Caco-2 (cell line): ENCODE measurements around the gene AQR. TPM values are rescaled to one million over a fixed set of nuclear protein-coding genes. Genes with fewer than 3 reads are reported as not detected.

Experiments used
- BruUV-seq: library from RNA; stranded (reverse); fragments of 400-500 nt; replicated peaks from 2 replicates; lab custom pipeline; 2021; lab: Mats Ljungman, UMichigan
- CTCF ChIA-PET: fragments of 300-600 bp; sonication (Branson Sonifier 250); formaldehyde crosslinking; loops from one replicate; lab custom pipeline; 2022; ENCODE audit warnings: antibody characterized with exemption; lab: Charles Lee
- POLR2A ChIA-PET: fragments of 300-600 bp; sonication (Branson Sonifier 250); formaldehyde crosslinking; loops from one replicate; lab custom pipeline; 2022; ENCODE audit warnings: antibody characterized with exemption; lab: Charles Lee
- DNase-seq, 2 experiments: peaks; one replicate each; pipeline versions ENCODE4 v3.0.0 to v3.0.0-alpha.2; 2020 to 2022
- H3K27me3 ChIP-seq: replicated peaks from 2 replicates; pipeline ENCODE4 v1.6.0; 2011; ENCODE audit warnings: low read length; ENCODE audit not compliant: control insufficient read depth, insufficient read depth
- H3K36me3 ChIP-seq: 2 replicates; pipeline ENCODE4 v1.5.1; 2011; ENCODE audit warnings: low read length; ENCODE audit not compliant: control insufficient read depth, insufficient read depth
- H3K4me1 ChIP-seq: fragments of 250-450 bp; sonication (Bioruptor Pico); 2 replicates; pipeline ENCODE4 v1.5.1; 2020; ENCODE audit warnings: mild to moderate bottlenecking
- H3K4me3 ChIP-seq: 2 replicates; pipeline ENCODE4 v1.5.1; 2011; ENCODE audit warnings: low read depth, mild to moderate bottlenecking, control low read depth, low read length
- H3K9me3 ChIP-seq: fragments of 250-450 bp; sonication (Bioruptor Pico); 2 replicates; pipeline ENCODE4 v1.5.1; 2020; ENCODE audit warnings: mild to moderate bottlenecking, moderate library complexity
- H3K27ac Mint-ChIP-seq: one replicate; pipeline ENCODE4 v1.8.0; 2022; ENCODE audit warnings: mixed read lengths; ENCODE audit not compliant: unreplicated experiment
- H3K27me3 Mint-ChIP-seq: one replicate; pipeline ENCODE4 v1.8.0; 2022; ENCODE audit warnings: mixed read lengths; ENCODE audit not compliant: insufficient read depth, unreplicated experiment
- H3K36me3 Mint-ChIP-seq: one replicate; pipeline ENCODE4 v1.8.0; 2022; ENCODE audit warnings: mild to moderate bottlenecking, mixed read lengths; ENCODE audit not compliant: insufficient read depth, unreplicated experiment
- H3K4me1 Mint-ChIP-seq: one replicate; pipeline ENCODE4 v1.8.0; 2022; ENCODE audit warnings: low read depth, mixed read lengths; ENCODE audit not compliant: unreplicated experiment
- H3K4me3 Mint-ChIP-seq: one replicate; pipeline ENCODE4 v1.8.0; 2022; ENCODE audit warnings: mild to moderate bottlenecking, moderate library complexity, mixed read lengths; ENCODE audit not compliant: unreplicated experiment
- H3K9me3 Mint-ChIP-seq: one replicate; pipeline ENCODE4 v1.8.0; 2022; ENCODE audit warnings: mixed read lengths; ENCODE audit not compliant: unreplicated experiment
- CTCF ChIP-seq, 2 experiments: fragments of 200-600 bp in 1 of 2; IDR thresholded peaks; 1 replicate in 1 of 2; 2 replicates in 1 of 2; pipeline versions ENCODE4 v1.5.1 to v1.8.0; 2011 to 2022; ENCODE audit warnings: antibody characterized with exemption in 1 of 2, control low read depth in 1 of 2, inconsistent platforms in 1 of 2, low read depth in 1 of 2, low read length in 1 of 2, mild to moderate bottlenecking in 1 of 2, moderate library complexity in 1 of 2; ENCODE audit not compliant: insufficient read depth in 1 of 2, severe bottlenecking in 1 of 2, unreplicated experiment in 1 of 2
- intact Hi-C: fragments of 100-400 bp; cut with micrococcal nuclease; formaldehyde crosslinking; loops from one replicate; pipeline ENCODE4 v1.10.0; 2022; ENCODE audit not compliant: unreplicated experiment
- total RNA-seq: library from RNA; stranded (reverse); gene quantifications from 2 replicates; pipeline ENCODE4 v1.2.3, GENCODE V29; 2022

Gene AQR
- total RNA-seq, 1 experiment from 2014 or later = 27.7 TPM

- H3K36me3 ChIP-seq = no peaks in the 10 kb centered on the region
- H3K27ac Mint-ChIP-seq = no peak overlapping the region
- no peaks in the 10 kb centered on the region for H3K9me3 ChIP-seq
- CTCF ChIA-PET = no interaction called here
- intact Hi-C loops = no loop called here
- POLR2A ChIA-PET = no interaction called here
- no peak for TF ChIP-seq CTCF (IDR thresholded peaks at IDR 0.05; ENCODE audit: insufficient read depth in 1 of 2, low read depth in 1 of 2, low read length in 1 of 2, severe bottlenecking in 1 of 2, unreplicated experiment in 1 of 2)
- no peak overlapping the region for H3K4me3 ChIP-seq
- H3K36me3 Mint-ChIP-seq = peaks cover 66% of the 10 kb centered on the region
- H3K4me3 Mint-ChIP-seq = no peak overlapping the region
- H3K9me3 Mint-ChIP-seq = no peaks in the 10 kb centered on the region
- no peaks in the 10 kb centered on the region for H3K27me3 Mint-ChIP-seq
- no peak for DNase-seq
- no peaks in the 10 kb centered on the region for H3K4me1 Mint-ChIP-seq
- H3K4me1 ChIP-seq = no peaks in the 10 kb centered on the region
- H3K27me3 ChIP-seq = no peaks in the 10 kb centered on the region
- BruUV-seq = no TSS peak
Measured at GRCh38 chr15:34927726-34928125, 41.8 kb downstream of the AQR start.

- no peaks in the 10 kb centered on the region for H3K36me3 ChIP-seq
- H3K4me1 ChIP-seq = no peaks in the 10 kb centered on the region
- Mint-ChIP-seq H3K27me3 (no peaks in the 10 kb centered on the region), H3K36me3 (peaks cover 38% of the 10 kb centered on the region), H3K4me1 (no peaks in the 10 kb centered on the region), H3K4me3 (no peak overlapping the region), H3K9me3 (no peaks in the 10 kb centered on the region), H3K27ac (no peak overlapping the region)
- intact Hi-C loops = no loop called here
- no peaks in the 10 kb centered on the region for H3K9me3 ChIP-seq
- H3K4me3 ChIP-seq = no peak overlapping the region
- TF ChIP-seq CTCF (IDR thresholded peaks at IDR 0.05; ENCODE audit: insufficient read depth in 1 of 2, low read depth in 1 of 2, low read length in 1 of 2, severe bottlenecking in 1 of 2, unreplicated experiment in 1 of 2) = no peak
- ChIA-PET CTCF (no interaction called here), POLR2A (no interaction called here)
- H3K27me3 ChIP-seq = no peaks in the 10 kb centered on the region
- no peak for DNase-seq
- BruUV-seq = no TSS peak
Measured at GRCh38 chr15:34914317-34914716, 55.2 kb downstream of the AQR start.

GRCh38 chr15:34905047-34905446, 64.5 kb downstream of the AQR start:
- Histone ChIP-seq H3K27me3 (no peaks in the 10 kb centered on the region), H3K4me1 (no peaks in the 10 kb centered on the region), H3K4me3 (no peak overlapping the region), H3K36me3 (no peaks in the 10 kb centered on the region), H3K9me3 (no peaks in the 10 kb centered on the region)
- Mint-ChIP-seq H3K27me3 (no peaks in the 10 kb centered on the region), H3K4me3 (no peak overlapping the region), H3K36me3 (peaks cover 54% of the 10 kb centered on the region), H3K27ac (no peak overlapping the region), H3K4me1 (peaks cover 6% of the 10 kb centered on the region), H3K9me3 (no peaks in the 10 kb centered on the region)
- POLR2A ChIA-PET = no interaction called here
- no peak for TF ChIP-seq CTCF (IDR thresholded peaks at IDR 0.05; ENCODE audit: insufficient read depth in 1 of 2, low read depth in 1 of 2, low read length in 1 of 2, severe bottlenecking in 1 of 2, unreplicated experiment in 1 of 2)
- CTCF ChIA-PET = no interaction called here
- intact Hi-C loops = no loop called here
- no TSS peak for BruUV-seq
- no peak for DNase-seq
